K562 (cell line): Measurements from ENCODE around the gene SYNGR3.

Source experiments
- BACH1 ChIP-seq: fragments of 200-800 bp; sonication (Bioruptor generic); IDR thresholded peaks from 2 replicates; pipeline ENCODE4 v1.6.1; 2016; ENCODE audit warnings: missing genetic modification characterization, missing compliant biosample characterization
- CBFB ChIP-seq: sonication (generic); formaldehyde crosslinking; IDR thresholded peaks from 2 replicates; pipeline ENCODE4 v1.4.0; 2020; ENCODE audit warnings: mild to moderate bottlenecking, missing genetic modification reagents
- MAFG ChIP-seq: fragments of 450-650 bp; conservative IDR thresholded peaks from 2 replicates; pipeline ENCODE4 v1.6.1; 2016; ENCODE audit warnings: missing genetic modification characterization, missing compliant biosample characterization
- NCOR1 ChIP-seq: fragments of 450-650 bp; IDR thresholded peaks from 2 replicates; pipeline ENCODE4 v1.6.1; 2016; ENCODE audit warnings: mild to moderate bottlenecking, moderate library complexity
- NFYB ChIP-seq: IDR thresholded peaks from 2 replicates; pipeline ENCODE4 v1.6.1; 2011; ENCODE audit warnings: mild to moderate bottlenecking, moderate library complexity; ENCODE audit not compliant: insufficient read length; ENCODE audit errors: extremely low read depth
- POLR2A ChIP-seq: fragments of 450-650 bp; conservative IDR thresholded peaks from 2 replicates; pipeline ENCODE4 v1.6.1; 2016
- RAD21 ChIP-seq, 2 experiments: fragments of 250-450 bp in 1 of 2; fragments of 450-650 bp in 1 of 2; sonication (Bioruptor Pico) in 1 of 2; formaldehyde crosslinking in 1 of 2; IDR thresholded peaks in 1 of 2; conservative IDR thresholded peaks in 1 of 2; 2 replicates each; pipeline versions ENCODE4 v1.4.0 to v1.8.0; 2020 to 2022; ENCODE audit warnings: mild to moderate bottlenecking in 2 of 2, moderate library complexity in 1 of 2
- SIRT6 ChIP-seq: IDR thresholded peaks from one replicate; pipeline ENCODE4 v1.6.1; 2012; ENCODE audit warnings: low read depth, mild to moderate bottlenecking, control low read depth, inconsistent platforms, low read length, moderate library complexity
- SMARCC2 ChIP-seq: fragments of 450-650 bp; IDR thresholded peaks from 2 replicates; pipeline ENCODE4 v1.6.1; 2017; ENCODE audit warnings: antibody characterized with exemption, moderate library complexity, mild to moderate bottlenecking, low read depth
- ZNF274 ChIP-seq: IDR thresholded peaks from 2 replicates; pipeline ENCODE4 v1.6.1; 2011; ENCODE audit warnings: low read depth, mild to moderate bottlenecking, low read length, moderate library complexity, borderline replicate concordance
- ZZZ3 ChIP-seq: fragments of 450-650 bp; IDR thresholded peaks from 2 replicates; pipeline ENCODE4 v1.6.1; 2016; ENCODE audit warnings: antibody characterized with exemption, mild to moderate bottlenecking, moderate library complexity
- TF ChIP-seq, protein P1 (sequence below): fragments of 250-450 bp; sonication (Bioruptor Pico); IDR thresholded peaks from 2 replicates; pipeline ENCODE4 v1.8.0; 2022; ENCODE audit warnings: inconsistent platforms

DNA sequence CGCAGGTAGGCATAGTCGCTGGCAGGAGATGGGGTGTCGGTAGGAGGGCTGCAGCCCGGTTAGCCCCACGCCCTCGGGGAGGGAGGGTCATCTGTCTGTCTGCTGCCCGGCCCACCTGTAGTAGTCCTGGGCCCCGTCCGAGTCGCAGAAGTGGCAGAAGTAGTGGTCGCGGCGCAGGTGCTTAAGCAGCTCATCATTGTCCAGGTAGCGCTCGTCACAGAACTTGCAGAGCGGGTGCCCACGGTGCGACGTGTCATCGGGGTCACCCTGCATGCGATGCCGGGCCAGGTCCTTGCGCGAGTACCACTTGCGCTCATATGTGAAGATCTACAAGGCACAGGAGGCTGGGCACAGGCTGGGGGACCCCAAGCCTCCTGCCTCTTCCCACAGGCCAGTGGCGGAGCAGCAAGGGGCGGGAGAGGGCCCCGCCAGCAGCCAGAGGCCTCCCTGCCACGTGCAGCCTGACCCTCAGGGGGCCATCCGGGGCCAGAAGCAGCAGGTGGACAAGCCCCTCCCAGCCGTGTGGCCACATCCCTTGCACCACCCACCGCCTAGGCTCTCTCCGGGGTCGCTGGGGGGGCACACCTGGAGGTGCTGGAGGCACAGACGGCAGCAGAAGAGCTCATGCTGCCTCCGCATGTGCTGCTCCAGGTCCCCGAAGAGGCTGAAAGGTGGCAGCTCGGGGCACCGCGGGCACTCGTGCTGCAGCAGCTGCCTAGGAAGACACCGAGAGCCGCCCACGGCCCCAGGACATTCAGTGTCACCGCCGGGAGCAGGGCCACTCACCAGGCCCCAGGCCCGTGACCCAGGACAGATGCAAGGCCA is 12.8 kb downstream of the SYNGR3 start:
- TF ChIP-seq SIRT6, result no peak
- TF ChIP-seq SMARCC2, result no peak
- no peak for TF ChIP-seq ZNF274
- no peak for TF ChIP-seq RAD21 (CRISPR knock-in tag; conservative IDR thresholded peaks at IDR 0.05 in 1 of 2, IDR thresholded peaks at IDR 0.05 in 1 of 2)
- TF ChIP-seq CBFB (CRISPR knock-in tag), result no peak
- TF ChIP-seq, protein P1, sequence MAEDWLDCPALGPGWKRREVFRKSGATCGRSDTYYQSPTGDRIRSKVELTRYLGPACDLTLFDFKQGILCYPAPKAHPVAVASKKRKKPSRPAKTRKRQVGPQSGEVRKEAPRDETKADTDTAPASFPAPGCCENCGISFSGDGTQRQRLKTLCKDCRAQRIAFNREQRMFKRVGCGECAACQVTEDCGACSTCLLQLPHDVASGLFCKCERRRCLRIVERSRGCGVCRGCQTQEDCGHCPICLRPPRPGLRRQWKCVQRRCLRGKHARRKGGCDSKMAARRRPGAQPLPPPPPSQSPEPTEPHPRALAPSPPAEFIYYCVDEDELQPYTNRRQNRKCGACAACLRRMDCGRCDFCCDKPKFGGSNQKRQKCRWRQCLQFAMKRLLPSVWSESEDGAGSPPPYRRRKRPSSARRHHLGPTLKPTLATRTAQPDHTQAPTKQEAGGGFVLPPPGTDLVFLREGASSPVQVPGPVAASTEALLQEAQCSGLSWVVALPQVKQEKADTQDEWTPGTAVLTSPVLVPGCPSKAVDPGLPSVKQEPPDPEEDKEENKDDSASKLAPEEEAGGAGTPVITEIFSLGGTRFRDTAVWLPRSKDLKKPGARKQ (CRISPR knock-in tag), result no peak
- TF ChIP-seq NFYB, result no peak
- TF ChIP-seq NCOR1, result no peak
- no peak for TF ChIP-seq ZZZ3
- TF ChIP-seq POLR2A, result no peak
- no peak for TF ChIP-seq BACH1 (tag)
- TF ChIP-seq MAFG (tag), result no peak
